ENCODE measurements around the gene HERPUD2.

The HERPUD2 gene

DNA sequence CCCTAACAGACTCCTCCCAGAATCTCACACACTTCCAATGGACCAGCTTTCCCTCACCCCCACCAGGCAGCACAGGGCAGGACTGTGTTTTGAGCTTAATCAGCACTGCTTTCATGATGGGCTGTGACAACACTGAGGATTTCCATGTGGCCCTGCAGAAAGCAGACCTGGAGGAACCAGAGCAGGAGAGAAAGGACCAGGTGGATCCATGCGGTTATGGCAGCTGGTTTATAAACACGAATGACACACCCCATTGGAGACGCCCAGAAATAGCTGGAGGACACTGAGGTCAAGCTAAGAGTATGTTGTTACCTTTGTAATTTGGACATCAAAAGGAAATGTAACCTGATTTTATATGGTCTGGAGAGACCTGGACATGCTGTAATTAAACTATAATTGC is 31.7 kb upstream of the HERPUD2 start:
- Histone ChIP-seq H3K9me2 (replicated peaks; ENCODE audit: control insufficient read depth, low read length) (no peaks in the 10 kb centered on the region), H3K27ac (ENCODE audit: low read depth, low read length) (peak overlapping the region; percentile 93), H4K20me1 (ENCODE audit: control insufficient read depth, insufficient read depth, low read depth, low read length) (no peaks in the 10 kb centered on the region), H3K27me3 (ENCODE audit: control insufficient read depth, low read length) (no peaks in the 10 kb centered on the region), H3K4me3 (ENCODE audit: low read length) (peak overlapping the region; percentile 16), H3K9me3 (ENCODE audit: control insufficient read depth, insufficient read depth, low read length) (no peaks in the 10 kb centered on the region), H3K36me3 (ENCODE audit: control insufficient read depth, low read length) (peaks cover 3% of the 10 kb centered on the region; the same call in 1 of the 2 replicates), H3K79me2 (ENCODE audit: control insufficient read depth, low read length) (no peaks in the 10 kb centered on the region), H3K4me1 (ENCODE audit: control insufficient read depth, low read length) (peaks cover 96% of the 10 kb centered on the region), H3K4me2 (ENCODE audit: low read length) (peak overlapping the region; percentile 84), H3F3A (ENCODE audit: control insufficient read depth, insufficient read depth) (peaks cover 58% of the 10 kb centered on the region)
- TF ChIP-seq EZH2phosphoT487 (IDR thresholded peaks at IDR 0.05; ENCODE audit: borderline replicate concordance, low read length), result no peak
- no peak for TF ChIP-seq CTCF (IDR thresholded peaks at IDR 0.05; ENCODE audit: low read depth, low read length, poor library complexity, severe bottlenecking)

DNA sequence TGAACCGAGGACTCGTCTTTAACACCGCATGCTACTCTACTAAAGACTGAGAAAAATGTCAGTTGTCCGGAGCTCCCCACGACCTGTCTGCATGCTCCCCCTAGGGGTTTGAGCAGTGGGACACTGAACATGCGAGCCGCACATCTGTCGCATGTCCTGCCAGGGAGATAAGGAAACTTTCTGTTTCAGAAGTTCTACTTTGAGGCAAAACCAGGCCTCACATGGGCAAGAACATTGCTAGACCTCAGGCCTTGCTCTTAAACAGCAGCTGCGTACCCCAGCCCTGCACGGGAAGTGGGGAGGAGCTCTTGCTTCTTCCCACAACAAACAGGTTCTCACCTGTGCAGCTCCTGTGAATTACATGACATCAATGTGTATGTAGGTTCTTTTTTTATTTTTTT is 30.3 kb upstream of the HERPUD2 start:
- Histone ChIP-seq H3K4me1 (ENCODE audit: control insufficient read depth, low read length) (peaks cover 94% of the 10 kb centered on the region), H3K27me3 (ENCODE audit: control insufficient read depth, low read length) (no peaks in the 10 kb centered on the region), H3K4me2 (ENCODE audit: low read length) (peak overlapping the region; percentile 69), H3K79me2 (ENCODE audit: control insufficient read depth, low read length) (no peaks in the 10 kb centered on the region), H3F3A (ENCODE audit: control insufficient read depth, insufficient read depth) (peaks cover 54% of the 10 kb centered on the region), H4K20me1 (ENCODE audit: control insufficient read depth, insufficient read depth, low read depth, low read length) (no peaks in the 10 kb centered on the region), H3K4me3 (ENCODE audit: low read length) (peak overlapping the region; percentile 58), H3K27ac (ENCODE audit: low read depth, low read length) (peak overlapping the region; percentile 93), H3K9me2 (replicated peaks; ENCODE audit: control insufficient read depth, low read length) (no peaks in the 10 kb centered on the region), H3K36me3 (ENCODE audit: control insufficient read depth, low read length) (peaks cover 3% of the 10 kb centered on the region; the same call in 1 of the 2 replicates), H3K9me3 (ENCODE audit: control insufficient read depth, insufficient read depth, low read length) (no peaks in the 10 kb centered on the region)
- TF ChIP-seq CTCF (IDR thresholded peaks at IDR 0.05; ENCODE audit: low read depth, low read length, poor library complexity, severe bottlenecking) (peak; percentile 77), EZH2phosphoT487 (IDR thresholded peaks at IDR 0.05; ENCODE audit: borderline replicate concordance, low read length) (no peak)

DNA sequence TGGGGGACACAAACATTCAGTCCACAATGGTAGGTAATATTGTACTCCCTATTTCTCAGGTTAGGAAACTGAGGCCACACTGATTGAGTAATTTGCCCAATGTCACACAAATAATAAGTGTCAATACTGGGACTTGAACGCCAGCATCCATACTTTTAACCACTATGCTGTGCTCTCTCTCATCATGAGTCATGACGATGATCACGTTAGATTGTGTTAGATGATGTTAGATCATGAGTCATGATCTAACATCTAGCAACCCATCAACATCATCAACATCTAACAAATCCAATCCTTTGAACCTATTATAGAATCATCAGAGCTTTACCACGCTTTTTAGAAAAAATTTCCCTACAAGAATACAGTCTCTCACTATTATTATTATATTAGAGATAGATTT is 28.1 kb upstream of the HERPUD2 start:
- no peak overlapping the region for H3K4me3 ChIP-seq (ENCODE audit: low read length)
- H3F3A ChIP-seq (ENCODE audit: control insufficient read depth, insufficient read depth), result peaks cover 35% of the 10 kb centered on the region
- no peaks in the 10 kb centered on the region for H4K20me1 ChIP-seq (ENCODE audit: control insufficient read depth, insufficient read depth, low read depth, low read length)
- no peaks in the 10 kb centered on the region for H3K9me3 ChIP-seq (ENCODE audit: control insufficient read depth, insufficient read depth, low read length)
- no peaks in the 10 kb centered on the region for H3K27me3 ChIP-seq (ENCODE audit: control insufficient read depth, low read length)
- H3K79me2 ChIP-seq (ENCODE audit: control insufficient read depth, low read length), result no peaks in the 10 kb centered on the region
- H3K4me2 ChIP-seq (ENCODE audit: low read length), result no peak overlapping the region
- peaks cover 77% of the 10 kb centered on the region for H3K4me1 ChIP-seq (ENCODE audit: control insufficient read depth, low read length)
- H3K9me2 ChIP-seq (replicated peaks; ENCODE audit: control insufficient read depth, low read length), result no peaks in the 10 kb centered on the region
- H3K36me3 ChIP-seq (ENCODE audit: control insufficient read depth, low read length), result no peaks in the 10 kb centered on the region; the same call in 1 of the 2 replicates
- H3K27ac ChIP-seq (ENCODE audit: low read depth, low read length), result no peak overlapping the region
- TF ChIP-seq CTCF (IDR thresholded peaks at IDR 0.05; ENCODE audit: low read depth, low read length, poor library complexity, severe bottlenecking) (peak; percentile 17), EZH2phosphoT487 (IDR thresholded peaks at IDR 0.05; ENCODE audit: borderline replicate concordance, low read length) (no peak)
